Mesenchymal stem cell (in vitro differentiated cells and primary cell): Measurements from ENCODE around the gene RAB1B.

ENCODE experiments used
- DNase-seq: peaks from one replicate; pipeline ENCODE4 v3.0.0-alpha.2; 2013
- H2AFZ ChIP-seq: one replicate; pipeline ENCODE4 v1.6.1; 2013; ENCODE audit warnings: low read depth, mild to moderate bottlenecking, control low read depth, inconsistent platforms, low read length, moderate library complexity
- H2AK5ac ChIP-seq: 2 replicates; pipeline ENCODE4 v1.6.1; 2013; ENCODE audit warnings: low read length, moderate library complexity, mild to moderate bottlenecking, inconsistent platforms; ENCODE audit not compliant: severe bottlenecking
- H2BK120ac ChIP-seq: one replicate; pipeline ENCODE4 v1.6.1; 2013; ENCODE audit warnings: low read depth, mild to moderate bottlenecking, inconsistent platforms, low read length, moderate library complexity
- H2BK12ac ChIP-seq, 2 experiments: one replicate each; pipeline ENCODE4 v1.6.1; 2013; ENCODE audit warnings: inconsistent platforms in 2 of 2, low read length in 2 of 2, mild to moderate bottlenecking in 2 of 2, moderate library complexity in 2 of 2, control low read depth in 1 of 2
- H2BK15ac ChIP-seq: one replicate; pipeline ENCODE4 v1.6.1; 2013; ENCODE audit warnings: mild to moderate bottlenecking, low read depth, inconsistent platforms; ENCODE audit not compliant: poor library complexity, severe bottlenecking
- H2BK5ac ChIP-seq: 2 replicates; pipeline ENCODE4 v1.6.1; 2013; ENCODE audit warnings: low read depth, mild to moderate bottlenecking, low read length, control low read depth, inconsistent platforms; ENCODE audit not compliant: poor library complexity, severe bottlenecking
- H3K14ac ChIP-seq, 2 experiments: one replicate each; pipeline ENCODE4 v1.6.1; 2013; ENCODE audit warnings: inconsistent platforms in 2 of 2, low read length in 2 of 2, control low read depth in 1 of 2, mild to moderate bottlenecking in 1 of 2, moderate library complexity in 1 of 2
- H3K18ac ChIP-seq, 2 experiments: one replicate each; pipeline ENCODE4 v1.6.1; 2013; ENCODE audit warnings: inconsistent platforms in 2 of 2, low read length in 2 of 2, control low read depth in 1 of 2, low read depth in 1 of 2, mild to moderate bottlenecking in 1 of 2
- H3K23ac ChIP-seq, 2 experiments: one replicate each; pipeline ENCODE4 v1.6.1; 2013; ENCODE audit warnings: inconsistent platforms in 2 of 2, low read length in 2 of 2, mild to moderate bottlenecking in 2 of 2, moderate library complexity in 2 of 2, control low read depth in 1 of 2
- H3K27ac ChIP-seq: 2 replicates; pipeline ENCODE4 v1.5.1; 2013; ENCODE audit warnings: mild to moderate bottlenecking, moderate library complexity, low read length, control low read depth, inconsistent platforms; ENCODE audit not compliant: poor library complexity, severe bottlenecking
- H3K27me3 ChIP-seq, 2 experiments: 2 replicates each; pipeline versions ENCODE4 v1.6.1 to v1.7.0; 2013; ENCODE audit warnings: low read length in 2 of 2, mild to moderate bottlenecking in 2 of 2, moderate library complexity in 2 of 2, control low read depth in 1 of 2, inconsistent platforms in 1 of 2; ENCODE audit not compliant: control insufficient read depth in 1 of 2, insufficient read depth in 1 of 2
- H3K36me3 ChIP-seq, 2 experiments: 2 replicates each; pipeline versions ENCODE4 v1.6.1 to v1.7.0; 2013; ENCODE audit warnings: low read length in 2 of 2, control low read depth in 1 of 2, inconsistent platforms in 1 of 2, low read depth in 1 of 2, mild to moderate bottlenecking in 1 of 2; ENCODE audit not compliant: insufficient read depth in 2 of 2, control insufficient read depth in 1 of 2
- H3K4ac ChIP-seq, 2 experiments: one replicate each; pipeline ENCODE4 v1.6.1; 2013; ENCODE audit warnings: inconsistent platforms in 2 of 2, low read length in 2 of 2, mild to moderate bottlenecking in 2 of 2, moderate library complexity in 2 of 2, control low read depth in 1 of 2, low read depth in 1 of 2
- H3K4me1 ChIP-seq: 2 replicates; pipeline ENCODE4 v1.6.1; 2013; ENCODE audit warnings: low read depth, low read length, control low read depth; ENCODE audit not compliant: control insufficient read depth, insufficient read depth
- H3K4me2 ChIP-seq: 2 replicates; pipeline ENCODE4 v1.6.1; 2013; ENCODE audit warnings: low read length, mild to moderate bottlenecking, inconsistent platforms; ENCODE audit not compliant: poor library complexity, severe bottlenecking
- H3K4me3 ChIP-seq, 2 experiments: 2 replicates each; pipeline versions ENCODE4 v1.5.1 to v1.7.0; 2013; ENCODE audit warnings: low read length in 2 of 2, mild to moderate bottlenecking in 2 of 2, control low read depth in 1 of 2, low read depth in 1 of 2; ENCODE audit not compliant: insufficient read depth in 1 of 2
- H3K79me1 ChIP-seq: replicated peaks from 2 replicates; pipeline ENCODE4 v1.6.1; 2013; ENCODE audit warnings: mild to moderate bottlenecking, control low read depth, low read length, inconsistent platforms; ENCODE audit not compliant: poor library complexity, severe bottlenecking
- H3K9ac ChIP-seq: 2 replicates; pipeline ENCODE4 v1.7.0; 2013; ENCODE audit warnings: mild to moderate bottlenecking, low read length, moderate library complexity
- H3K9me3 ChIP-seq: 2 replicates; pipeline ENCODE4 v1.7.0; 2013; ENCODE audit warnings: mild to moderate bottlenecking, low read length; ENCODE audit not compliant: control insufficient read depth
- H4K8ac ChIP-seq: one replicate; pipeline ENCODE4 v1.6.1; 2013; ENCODE audit warnings: inconsistent platforms, mild to moderate bottlenecking, low read length, moderate library complexity
- H4K91ac ChIP-seq: one replicate; pipeline ENCODE4 v1.6.1; 2013; ENCODE audit warnings: mild to moderate bottlenecking, low read length, inconsistent platforms
- WGBS: methylation state at CpG from one replicate; pipeline ENCODE4 v1.1.7; 2013; ENCODE audit warnings: mixed read lengths; 5-methylcytosine and 5-hydroxymethylcytosine counted together

RAB1B gene

DNA sequence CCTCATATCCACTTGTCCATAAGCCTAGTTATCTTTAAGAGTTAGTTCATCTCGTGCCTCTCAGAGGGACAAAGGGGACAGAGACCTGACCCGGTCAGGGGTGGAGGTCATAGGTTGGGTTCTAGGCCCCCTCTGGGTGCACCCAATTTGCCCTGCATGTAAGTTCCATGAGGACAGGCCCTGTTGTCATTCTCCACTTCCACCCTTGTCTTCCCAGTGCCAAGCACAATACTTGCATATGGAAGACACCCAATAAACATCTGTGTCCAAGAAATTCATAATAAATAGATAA lies 21.8 kb downstream of the RAB1B start:
- WGBS: 90% methylated on average over 2 of the region's 2 CpGs
- Histone ChIP-seq H2BK12ac (no peak overlapping the region), H2BK5ac (no peak overlapping the region), H3K4ac (no peak overlapping the region), H4K91ac (no peak overlapping the region), H3K18ac (no peak overlapping the region), H3K23ac (no peak overlapping the region), H3K4me3 (peak overlapping the region in 1 of 2 experiments; percentile 92), H3K9me3 (no peaks in the 10 kb centered on the region), H2BK120ac (no peak overlapping the region), H2AK5ac (no peak overlapping the region), H3K27ac (no peak overlapping the region), H3K79me1 (peaks cover 15% of the 10 kb centered on the region), H4K8ac (no peak overlapping the region), H3K36me3 (peaks cover 17 to 32% of the 10 kb centered on the region in 2 experiments), H2BK15ac (no peak overlapping the region), H3K4me2 (no peak overlapping the region), H3K14ac (no peak overlapping the region), H3K27me3 (peaks cover 30 to 38% of the 10 kb centered on the region in 2 experiments), H3K4me1 (peaks cover 43% of the 10 kb centered on the region), H3K9ac (no peak overlapping the region), H2AFZ (no peak overlapping the region)
- no peak for DNase-seq

DNA sequence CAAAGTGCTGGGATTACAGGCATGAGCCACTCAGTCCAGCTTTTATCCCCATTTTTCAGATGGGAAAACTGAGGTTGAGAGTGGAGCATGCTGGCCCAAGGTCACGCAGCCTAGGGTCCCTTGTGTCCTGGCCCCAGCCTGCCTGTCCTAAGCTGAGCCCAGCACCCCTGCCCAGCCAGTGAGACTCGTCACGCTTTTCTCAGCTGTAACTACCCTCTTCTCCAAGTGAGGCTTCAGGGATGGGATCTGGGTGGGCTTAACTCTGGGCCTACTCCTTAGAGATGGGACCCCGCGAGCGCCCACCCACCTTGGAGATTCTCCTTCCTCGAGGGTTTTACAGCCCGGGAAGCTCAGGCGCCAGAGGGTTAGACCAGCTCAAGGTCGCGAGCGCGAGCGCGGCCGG lies 22.9 kb downstream of the RAB1B start:
- Histone ChIP-seq H3K18ac (no peak overlapping the region), H3K27me3 (peaks cover 33 to 44% of the 10 kb centered on the region in 2 experiments), H2BK120ac (no peak overlapping the region), H3K23ac (no peak overlapping the region), H3K4me2 (peak overlapping the region; percentile 45), H2BK12ac (no peak overlapping the region), H4K91ac (no peak overlapping the region), H3K4me3 (no peak overlapping the region), H3K9ac (no peak overlapping the region), H2BK15ac (no peak overlapping the region), H2AK5ac (no peak overlapping the region), H3K27ac (no peak overlapping the region), H2AFZ (no peak overlapping the region), H2BK5ac (no peak overlapping the region), H3K4me1 (peaks cover 36% of the 10 kb centered on the region), H3K14ac (no peak overlapping the region), H3K9me3 (no peaks in the 10 kb centered on the region), H3K4ac (no peak overlapping the region), H3K79me1 (peaks cover 7% of the 10 kb centered on the region), H4K8ac (no peak overlapping the region), H3K36me3 (peaks cover 9 to 26% of the 10 kb centered on the region in 2 experiments)
- DNase-seq: no peak
- 24% methylated on average over 13 of the region's 16 CpGs for WGBS

DNA sequence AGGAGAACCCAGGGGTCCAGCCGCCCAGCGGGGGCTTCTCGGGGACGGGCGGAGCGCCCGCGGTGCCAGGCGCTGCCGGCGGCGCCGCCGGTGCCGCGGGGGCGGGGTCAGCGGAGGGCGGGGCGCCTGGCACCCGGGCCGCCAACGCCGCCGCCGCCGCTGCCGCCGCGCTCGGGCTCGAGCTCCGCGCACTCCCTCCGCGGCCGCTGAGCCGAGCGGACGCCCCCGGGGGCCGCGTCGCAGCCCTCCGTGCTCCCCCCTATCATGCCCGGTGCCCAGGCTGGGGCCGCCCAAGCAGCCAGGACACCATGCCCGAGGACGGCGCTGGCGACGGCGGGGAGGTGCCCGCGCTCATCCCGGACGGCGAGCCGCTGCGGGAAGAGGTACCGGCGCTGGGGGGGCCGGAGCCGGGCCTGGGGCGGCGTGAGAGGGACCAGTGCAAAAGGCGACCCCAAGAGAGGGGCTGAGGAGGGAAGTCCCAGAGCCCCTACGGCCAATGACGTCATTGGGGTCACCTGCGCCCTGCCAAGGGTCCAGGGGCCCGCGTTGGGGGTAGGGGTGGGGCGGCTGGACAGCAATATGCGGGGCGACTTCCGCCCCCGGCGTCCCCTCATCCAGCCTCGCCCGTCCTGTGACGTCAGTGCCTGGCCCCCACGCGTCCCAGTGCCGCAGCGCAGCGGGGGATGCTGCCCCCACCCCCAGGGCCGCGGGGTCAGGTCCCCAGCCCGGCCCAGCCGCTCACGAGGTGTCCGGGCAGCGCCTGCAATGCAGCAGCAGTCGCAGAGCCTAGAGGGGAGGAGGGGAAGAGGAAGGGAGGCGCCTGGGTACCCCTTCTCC lies 23.5 kb downstream of the RAB1B start, which contains the start of gene TMEM151A:
TMEM151A (plus strand) TSS at position 189 of the 837 bp plus-strand sequence; CDS start at position 309, 120 bp downstream.
- peak within 1 kb of the TSS; percentile 67 for H3K4me2 ChIP-seq
- WGBS: 3% methylated on average over 49 of the region's 95 CpGs
- H3K4me3 ChIP-seq: peak within 1 kb of the TSS; percentile 39 to 44
- no peak within 1 kb of the TSS for H2AFZ ChIP-seq
- H3K79me1 ChIP-seq: peaks cover 2% of the 10 kb centered on the region
- H3K23ac ChIP-seq: peak within 1 kb of the TSS in 1 of 2 experiments; percentile 16
- H2BK12ac ChIP-seq: no peak within 1 kb of the TSS
- no peak within 1 kb of the TSS for H3K18ac ChIP-seq
- no peak for DNase-seq
- H2AK5ac ChIP-seq: no peak within 1 kb of the TSS
- no peak within 1 kb of the TSS for H3K27ac ChIP-seq
- H3K14ac ChIP-seq: no peak within 1 kb of the TSS
- no peak within 1 kb of the TSS for H3K4ac ChIP-seq
- H3K4me1 ChIP-seq: peaks cover 34% of the 10 kb centered on the region
- H4K8ac ChIP-seq: no peak within 1 kb of the TSS
- no peak within 1 kb of the TSS for H2BK5ac ChIP-seq
- H2BK15ac ChIP-seq: no peak within 1 kb of the TSS
- H3K27me3 ChIP-seq: peaks cover 37 to 49% of the 10 kb centered on the region in 2 experiments
- no peaks in the 10 kb centered on the region for H3K9me3 ChIP-seq
- H3K36me3 ChIP-seq: peaks cover 3 to 21% of the 10 kb centered on the region in 2 experiments
- H3K9ac ChIP-seq: no peak within 1 kb of the TSS
- H4K91ac ChIP-seq: no peak within 1 kb of the TSS
- no peak within 1 kb of the TSS for H2BK120ac ChIP-seq

DNA sequence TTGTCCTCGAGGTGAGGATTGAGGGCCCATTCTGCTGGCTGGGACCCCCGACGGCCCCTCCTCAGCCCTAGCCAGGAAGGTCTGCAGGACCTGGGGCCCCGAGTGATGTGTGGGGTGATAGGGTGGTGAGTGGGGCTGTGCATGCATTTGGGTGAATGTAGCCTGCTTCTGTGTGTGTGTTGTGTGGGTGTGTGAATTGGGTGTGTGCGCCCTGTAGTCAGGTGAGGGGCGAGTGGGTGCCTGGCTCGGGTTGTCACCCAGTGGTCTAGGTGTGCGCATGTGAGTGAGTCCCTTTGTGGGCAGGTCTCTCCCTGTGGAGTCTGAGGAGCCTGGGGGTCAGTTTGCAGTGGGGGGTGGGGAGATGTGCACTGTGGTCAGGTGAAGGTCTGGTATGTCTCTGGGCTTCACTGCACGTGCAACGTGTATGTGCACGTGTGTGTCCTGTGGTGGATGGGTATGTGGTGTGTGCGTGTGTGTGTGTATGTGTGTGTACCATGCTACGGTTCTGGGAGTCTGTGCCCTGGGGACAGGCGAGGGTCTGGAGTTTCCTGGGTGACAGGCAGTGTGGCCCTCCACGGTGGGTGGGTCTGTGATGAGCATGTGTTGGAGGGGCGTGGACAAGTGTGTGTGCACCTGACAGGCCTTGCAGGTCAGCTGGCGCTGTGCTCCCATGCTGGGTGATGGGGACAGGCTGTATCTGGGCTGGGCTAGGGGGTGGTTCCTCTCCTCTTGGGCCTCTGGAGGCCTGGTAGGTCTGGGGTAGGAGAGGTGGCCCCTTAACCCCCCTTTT lies 24.3 kb downstream of the RAB1B start:
- H3K9me3 ChIP-seq: no peaks in the 10 kb centered on the region
- peaks cover 2% of the 10 kb centered on the region for H3K79me1 ChIP-seq
- no peak overlapping the region for H2AK5ac ChIP-seq
- peaks cover 41 to 57% of the 10 kb centered on the region in 2 experiments for H3K27me3 ChIP-seq
- H4K91ac ChIP-seq: no peak overlapping the region
- H3K27ac ChIP-seq: no peak overlapping the region
- H3K36me3 ChIP-seq: peaks cover 0 to 14% of the 10 kb centered on the region in 2 experiments
- H3K14ac ChIP-seq: no peak overlapping the region
- 72% methylated on average over 17 of the region's 17 CpGs for WGBS
- peaks cover 28% of the 10 kb centered on the region for H3K4me1 ChIP-seq
- no peak overlapping the region for H2AFZ ChIP-seq
- no peak overlapping the region for H3K4me3 ChIP-seq
- H2BK120ac ChIP-seq: no peak overlapping the region
- no peak overlapping the region for H2BK15ac ChIP-seq
- no peak overlapping the region for H3K18ac ChIP-seq
- H2BK12ac ChIP-seq: no peak overlapping the region
- no peak overlapping the region for H3K9ac ChIP-seq
- no peak overlapping the region for H4K8ac ChIP-seq
- H3K4ac ChIP-seq: no peak overlapping the region
- DNase-seq: no peak
- H2BK5ac ChIP-seq: no peak overlapping the region
- H3K4me2 ChIP-seq: no peak overlapping the region
- H3K23ac ChIP-seq: peak overlapping the region in 1 of 2 experiments; percentile 16
